Endothelial cell of umbilical vein (primary cell): ENCODE measurements around the gene RAB31.

ENCODE experiments used
- EZH2 ChIP-seq: IDR thresholded peaks from 2 replicates; pipeline ENCODE4 v1.6.1; 2012; ENCODE audit warnings: borderline replicate concordance, low read depth, mild to moderate bottlenecking, moderate library complexity, low read length, inconsistent platforms; ENCODE audit not compliant: severe bottlenecking
- JUN ChIP-seq: IDR thresholded peaks from 2 replicates; pipeline ENCODE4 v1.6.1; 2011; ENCODE audit warnings: borderline replicate concordance, low read depth; ENCODE audit not compliant: insufficient read length, insufficient read depth
- POLR2A ChIP-seq: IDR thresholded peaks from 2 replicates; pipeline ENCODE4 v1.6.1; 2012; ENCODE audit warnings: low read depth, mild to moderate bottlenecking, control low read depth, low read length
- POLR2AphosphoS5 ChIP-seq: IDR thresholded peaks from 2 replicates; pipeline ENCODE4 v1.6.1; 2012; ENCODE audit warnings: low read depth, mild to moderate bottlenecking, control low read depth, low read length, moderate library complexity; ENCODE audit not compliant: insufficient read depth
- TF ChIP-seq, protein P1 (sequence below), 2 donors: IDR thresholded peaks; 1 replicate in 1 of 2; 2 replicates in 1 of 2; pipeline ENCODE4 v1.5.1; 2011; ENCODE audit warnings: low read length in 2 of 2, mild to moderate bottlenecking in 2 of 2, moderate library complexity in 2 of 2, control low read depth in 1 of 2, inconsistent platforms in 1 of 2, low read depth in 1 of 2; ENCODE audit not compliant: insufficient read depth in 1 of 2; ENCODE audit errors: extremely low read depth in 1 of 2

DNA sequence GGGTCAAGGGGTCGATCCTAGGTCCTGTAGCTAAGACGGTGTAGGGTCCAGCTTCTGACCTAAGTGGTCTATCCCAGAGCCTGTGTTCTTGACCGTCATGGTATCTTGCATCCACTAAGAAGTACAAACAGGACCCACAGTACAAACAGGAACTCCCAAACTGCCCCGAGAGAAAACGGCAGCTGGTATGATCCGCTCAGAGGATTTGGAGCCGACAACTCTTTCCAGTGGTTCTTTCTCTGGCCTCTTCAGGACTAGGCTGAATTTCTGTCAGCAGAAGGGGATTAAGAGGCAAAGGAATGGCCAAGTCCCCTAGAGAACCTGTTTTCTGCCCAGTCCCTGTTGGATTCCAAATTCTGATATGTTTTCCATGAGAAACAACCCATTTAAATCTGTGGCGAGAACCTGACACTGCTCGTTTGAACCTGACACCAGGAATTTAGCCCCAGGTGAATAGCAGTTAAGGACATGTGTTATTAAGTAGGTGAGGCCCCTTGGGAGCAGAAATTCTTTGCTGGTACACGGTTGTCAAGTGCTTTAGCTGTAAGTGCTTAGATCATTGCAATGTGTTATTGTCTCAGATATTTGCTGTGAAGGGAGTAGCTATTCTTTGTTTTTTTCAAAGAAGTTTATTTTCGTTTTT is 127.1 kb downstream of the RAB31 start:
- no peak for TF ChIP-seq POLR2AphosphoS5
- TF ChIP-seq, protein P1, sequence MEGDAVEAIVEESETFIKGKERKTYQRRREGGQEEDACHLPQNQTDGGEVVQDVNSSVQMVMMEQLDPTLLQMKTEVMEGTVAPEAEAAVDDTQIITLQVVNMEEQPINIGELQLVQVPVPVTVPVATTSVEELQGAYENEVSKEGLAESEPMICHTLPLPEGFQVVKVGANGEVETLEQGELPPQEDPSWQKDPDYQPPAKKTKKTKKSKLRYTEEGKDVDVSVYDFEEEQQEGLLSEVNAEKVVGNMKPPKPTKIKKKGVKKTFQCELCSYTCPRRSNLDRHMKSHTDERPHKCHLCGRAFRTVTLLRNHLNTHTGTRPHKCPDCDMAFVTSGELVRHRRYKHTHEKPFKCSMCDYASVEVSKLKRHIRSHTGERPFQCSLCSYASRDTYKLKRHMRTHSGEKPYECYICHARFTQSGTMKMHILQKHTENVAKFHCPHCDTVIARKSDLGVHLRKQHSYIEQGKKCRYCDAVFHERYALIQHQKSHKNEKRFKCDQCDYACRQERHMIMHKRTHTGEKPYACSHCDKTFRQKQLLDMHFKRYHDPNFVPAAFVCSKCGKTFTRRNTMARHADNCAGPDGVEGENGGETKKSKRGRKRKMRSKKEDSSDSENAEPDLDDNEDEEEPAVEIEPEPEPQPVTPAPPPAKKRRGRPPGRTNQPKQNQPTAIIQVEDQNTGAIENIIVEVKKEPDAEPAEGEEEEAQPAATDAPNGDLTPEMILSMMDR (IDR thresholded peaks at IDR 0.05; ENCODE audit: extremely low read depth in 1 of 2, insufficient read depth in 1 of 2, low read depth in 1 of 2, low read length in 2 of 2) = no peak
- TF ChIP-seq EZH2 = no peak
- TF ChIP-seq JUN = no peak
- no peak for TF ChIP-seq POLR2A
